GF-D8 (cell line): Measurements from ENCODE around the gene ZSCAN26.
"Not testable (repeated sequence)": the region's sequence is repeated elsewhere in the genome, so short reads cannot be mapped to it uniquely, and the experiment has no call there.

Source experiments
- DNase-seq: peaks from one replicate; lab custom pipeline; 2025; lab: John Stamatoyannopoulos, UW

The ZSCAN26 gene

DNA sequence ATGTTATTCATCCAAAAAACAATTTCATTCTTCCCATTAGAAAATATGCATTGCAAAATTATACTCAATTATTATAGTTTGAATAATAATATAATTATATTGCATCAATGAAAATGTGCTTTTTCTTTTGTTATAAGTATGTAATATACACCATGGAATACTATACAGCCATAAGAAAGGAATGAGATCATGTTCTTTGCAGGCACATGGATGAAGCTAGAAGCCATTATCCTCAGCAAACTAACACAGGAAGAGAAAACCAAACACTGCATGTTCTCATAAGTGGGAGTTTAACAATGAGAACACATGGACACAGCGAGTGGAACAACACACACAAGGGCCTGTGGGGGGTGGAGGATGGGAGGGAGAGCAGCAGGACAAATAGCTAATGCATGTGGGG lies 9.9 kb upstream of the ZSCAN26 start:
- DNase-seq, result no peak

DNA sequence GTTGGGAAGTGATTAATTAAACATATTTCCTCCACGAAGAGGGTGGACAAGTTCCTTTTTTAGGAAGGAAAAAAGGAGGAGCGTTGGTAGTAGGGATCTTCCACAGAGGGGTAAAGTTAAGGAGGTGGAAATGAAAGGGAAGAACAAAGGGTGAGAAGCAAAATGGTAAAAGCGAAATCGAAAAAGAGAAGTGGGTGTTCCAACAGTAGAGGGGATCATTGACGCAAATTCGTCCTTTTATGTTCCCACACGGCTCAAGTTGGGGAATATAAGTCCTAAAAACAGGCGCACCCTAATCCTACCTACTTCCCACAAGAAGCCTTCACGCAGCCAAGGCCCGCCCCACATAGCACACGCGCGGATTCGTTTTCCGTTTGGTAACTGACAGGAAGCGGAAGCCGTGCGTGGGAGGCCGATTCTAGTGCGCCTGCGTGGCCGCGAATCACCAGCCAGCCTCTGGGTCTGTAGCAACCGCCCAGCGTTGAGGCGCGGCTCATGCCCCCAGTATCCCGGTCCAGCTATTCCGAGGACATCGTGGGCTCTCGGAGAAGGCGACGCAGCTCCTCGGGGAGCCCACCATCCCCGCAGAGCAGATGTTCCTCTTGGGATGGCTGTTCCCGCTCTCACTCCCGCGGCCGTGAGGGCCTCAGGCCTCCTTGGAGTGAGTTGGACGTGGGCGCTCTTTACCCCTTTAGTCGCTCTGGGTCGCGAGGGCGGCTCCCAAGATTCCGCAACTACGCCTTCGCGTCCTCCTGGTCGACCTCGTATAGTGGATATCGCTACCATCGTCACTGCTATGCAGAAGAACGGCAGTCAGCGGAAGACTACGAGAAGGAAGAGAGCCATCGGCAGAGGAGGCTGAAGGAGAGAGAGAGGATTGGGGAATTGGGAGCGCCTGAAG lies 7.8 kb upstream of the ZSCAN26 start, which contains the start of gene NKAPL:
Gene NKAPL, plus strand, starts transcription at position 421 of the 901 bp plus-strand sequence. Its CDS starts 75 bp downstream, at position 496.
- DNase-seq, result no peak

DNA sequence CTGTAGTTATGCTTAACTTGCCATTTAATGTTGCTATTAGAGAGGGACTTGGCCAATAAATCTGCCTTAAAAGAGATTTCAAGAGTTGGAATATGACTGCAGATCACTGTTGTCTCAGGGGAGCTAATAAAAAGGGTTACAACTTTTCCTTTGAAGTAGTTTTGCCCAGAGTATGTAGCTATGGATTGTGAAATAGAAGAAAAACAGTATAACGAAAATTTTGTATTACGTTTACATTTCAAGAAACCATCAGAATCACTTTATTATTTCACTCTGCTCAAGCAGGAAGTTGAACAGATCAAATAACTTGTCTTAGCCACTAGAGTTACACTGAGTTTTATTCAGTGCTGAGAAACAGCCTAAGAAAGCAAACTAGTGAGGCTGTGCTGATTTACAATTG lies 3.0 kb upstream of the ZSCAN26 start:
- DNase-seq, result no peak

DNA sequence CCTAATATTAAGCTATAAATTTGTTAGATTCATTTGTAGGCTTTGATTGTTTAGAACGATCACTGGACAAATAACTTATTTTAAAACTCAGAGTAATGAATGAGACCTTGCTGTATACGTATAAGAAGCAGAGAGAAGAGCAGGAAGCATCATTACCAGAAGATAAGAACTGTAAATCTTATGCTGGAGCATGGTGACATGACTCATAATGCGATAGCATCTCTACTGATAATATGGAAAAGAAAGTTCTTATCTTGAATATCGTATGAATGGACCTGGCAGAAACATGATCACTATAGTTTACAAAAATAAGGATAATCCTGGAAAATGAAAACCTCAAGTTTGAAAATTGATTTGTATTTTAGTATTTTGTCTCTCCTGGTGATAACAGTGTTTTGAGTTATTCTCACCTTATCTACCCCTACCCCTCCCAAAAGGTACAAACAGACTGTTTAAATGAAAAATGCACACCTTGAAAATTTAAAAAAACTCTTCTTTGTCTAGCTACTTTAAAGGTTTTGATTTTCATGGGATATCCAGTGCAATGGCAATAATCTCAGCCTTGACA lies 2.0 kb upstream of the ZSCAN26 start:
- peak; percentile 3 for DNase-seq

DNA sequence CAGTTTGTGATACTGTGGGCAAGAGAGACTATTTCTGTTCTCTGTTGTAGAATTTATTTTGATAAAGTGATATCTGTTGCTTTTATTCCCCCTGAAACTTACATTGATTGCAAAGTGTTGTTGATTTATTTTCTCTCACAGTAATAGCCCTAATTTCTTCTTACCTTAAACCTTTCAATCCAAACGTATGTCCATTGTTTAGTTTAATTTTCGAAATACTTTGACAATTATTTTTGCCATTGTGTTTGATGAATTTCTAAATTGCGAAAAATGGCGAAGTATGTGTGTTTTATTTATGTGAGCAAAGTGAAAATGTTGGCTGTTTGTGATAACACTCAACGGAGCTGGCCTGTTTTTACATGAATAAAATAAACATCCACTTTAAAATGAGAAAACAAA lies 381 bp upstream of the ZSCAN26 start:
- no peak for DNase-seq

DNA sequence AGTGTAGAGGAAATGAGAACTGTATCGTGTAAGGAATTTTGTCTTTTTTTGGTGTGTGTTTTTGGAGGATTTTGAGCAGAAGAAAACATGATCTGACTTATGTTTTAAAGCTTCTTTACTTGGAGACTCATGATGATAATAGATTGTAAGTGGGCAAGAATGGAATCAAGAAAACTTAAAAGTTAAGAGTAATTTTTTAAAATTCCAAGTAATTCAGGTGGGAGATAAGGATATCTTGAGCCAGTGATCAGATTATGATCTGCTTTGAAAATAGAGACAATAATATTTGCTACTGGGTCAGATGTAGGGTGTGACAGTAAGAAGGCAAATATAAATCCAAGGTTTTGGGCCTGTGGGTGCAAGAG lies 734 bp downstream of the ZSCAN26 start:
- DNase-seq, result no peak

DNA sequence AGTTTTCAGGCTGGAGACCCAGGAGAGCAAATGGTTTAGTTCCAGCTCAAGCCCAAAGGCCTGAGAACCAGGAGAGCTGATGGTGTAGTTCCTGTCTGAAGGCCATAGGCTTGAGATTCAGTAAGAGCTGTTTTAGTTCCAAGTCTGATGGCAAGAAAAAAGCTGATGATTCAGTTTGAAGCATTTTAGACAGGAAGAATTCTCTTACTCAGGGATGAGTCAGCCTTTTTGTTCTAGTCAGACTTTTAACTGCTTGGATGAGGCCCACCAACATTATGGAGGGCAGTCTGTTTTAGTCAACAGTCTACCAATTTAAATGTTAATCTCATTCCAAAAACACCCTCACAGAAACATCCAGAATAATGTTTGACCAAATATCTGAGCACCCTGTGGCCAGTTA lies 2.5 kb downstream of the ZSCAN26 start:
- DNase-seq, result no peak

DNA sequence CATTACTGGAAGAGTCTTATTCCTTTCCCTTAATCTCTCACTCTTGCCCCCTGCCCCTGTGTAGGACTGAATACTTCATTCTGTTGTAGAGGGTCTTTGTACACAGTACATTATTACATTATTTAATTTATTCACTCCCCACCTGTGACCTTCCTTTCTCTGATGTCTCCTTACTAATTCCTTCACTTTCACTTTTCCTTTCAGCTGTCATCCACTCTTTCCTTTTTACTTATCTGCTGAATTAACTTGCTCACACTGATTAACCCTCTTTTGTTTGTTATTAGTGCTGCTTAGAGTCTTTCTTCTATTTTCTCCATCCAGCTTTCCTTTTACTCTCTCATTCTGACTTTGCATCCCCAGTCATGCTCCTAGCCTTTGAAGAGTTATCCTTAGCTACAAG lies 7.9 kb downstream of the ZSCAN26 start:
- no peak for DNase-seq

DNA sequence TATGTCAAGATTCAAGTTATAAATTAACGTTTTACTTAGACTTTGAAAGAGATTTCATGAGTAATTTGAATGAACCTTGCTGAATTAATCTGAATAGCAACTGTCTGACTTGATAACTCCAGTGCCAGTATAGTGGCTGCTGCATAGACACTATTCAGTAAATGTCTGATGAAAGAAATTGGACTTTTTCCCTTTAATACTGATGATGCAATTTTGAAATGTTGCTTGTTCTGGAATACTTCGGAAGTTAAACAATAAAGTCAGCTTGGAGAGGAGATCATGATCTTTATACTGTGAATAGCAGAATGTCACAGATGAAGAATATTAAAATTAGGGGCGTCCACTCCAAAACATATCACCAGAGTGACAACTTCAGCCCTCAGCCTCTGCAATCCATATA lies 10.8 kb downstream of the ZSCAN26 start:
- DNase-seq, result no peak

DNA sequence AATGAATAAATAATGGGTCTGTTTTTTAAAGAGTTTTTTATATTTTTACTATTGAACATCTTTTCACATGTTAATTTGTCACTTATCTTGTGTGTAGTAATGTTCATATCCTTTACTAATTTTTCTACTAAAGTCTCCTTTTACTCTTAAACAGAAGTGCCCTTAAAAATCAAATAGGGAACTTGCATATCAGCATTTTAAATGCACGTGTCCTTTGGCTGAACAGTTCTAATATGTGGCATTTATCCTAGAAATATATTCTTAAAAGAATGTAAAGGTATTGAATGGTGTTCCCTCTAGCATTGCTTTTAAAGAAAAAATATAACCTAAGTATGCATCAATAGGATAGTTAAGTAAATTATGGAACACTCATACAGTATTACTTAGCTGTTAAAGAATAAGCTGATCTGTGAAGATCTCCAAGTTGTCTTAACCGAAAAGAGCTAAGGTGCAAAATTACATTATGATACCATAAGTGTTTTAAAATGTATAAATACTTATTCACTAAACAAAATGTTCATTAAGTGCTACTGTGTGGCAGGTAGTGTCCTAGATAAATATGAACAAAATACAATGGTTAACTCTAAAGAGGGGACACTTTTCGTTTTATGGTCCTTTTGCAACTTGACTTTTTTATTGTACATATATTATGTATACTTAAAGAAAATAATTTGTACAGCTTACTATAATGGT lies 13.8 kb downstream of the ZSCAN26 start:
- no peak for DNase-seq

DNA sequence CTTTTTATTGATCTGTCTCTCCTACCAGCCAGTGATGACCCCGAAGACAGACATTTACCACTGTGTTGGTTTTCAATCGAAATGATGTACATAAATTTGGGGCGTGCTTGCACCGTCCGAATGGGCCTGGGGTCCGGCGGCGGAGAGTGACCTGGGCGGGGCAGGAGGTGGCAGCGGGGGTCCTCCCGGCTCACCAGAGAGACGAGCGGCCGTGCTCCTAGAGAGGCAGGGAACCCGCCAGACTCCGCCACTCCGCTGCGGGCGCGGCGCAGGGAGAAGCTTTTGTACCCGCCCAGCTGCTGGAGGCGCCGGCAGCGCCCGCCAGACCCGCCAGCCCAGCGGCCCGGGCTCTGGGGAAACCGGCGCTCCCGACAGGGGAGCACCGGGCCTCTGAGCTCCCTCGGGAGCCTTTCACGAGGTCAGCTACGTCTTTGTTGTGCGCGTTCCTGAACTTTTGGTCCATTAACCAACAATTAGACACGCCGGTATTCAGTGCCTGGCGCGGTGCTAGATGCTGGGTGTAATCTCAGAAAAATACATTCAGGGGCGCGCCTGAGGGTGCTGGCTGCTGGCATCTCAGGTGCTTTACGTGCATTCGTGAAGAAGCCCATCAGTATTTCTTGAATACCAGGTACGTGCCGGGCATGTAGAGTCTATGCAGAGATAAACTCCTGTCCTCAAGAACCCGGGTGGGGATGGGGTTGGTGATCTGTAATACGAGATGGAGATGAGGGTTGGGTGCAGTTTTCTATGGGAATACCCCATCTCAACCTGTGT lies 14.5 kb downstream of the ZSCAN26 start, which contains the start of gene PGBD1:
Gene PGBD1, plus strand, starts transcription at position 285 of the 777 bp plus-strand sequence. CDS start 2,242 bp downstream, outside the sequence.
- peak; percentile 41 for DNase-seq

DNA sequence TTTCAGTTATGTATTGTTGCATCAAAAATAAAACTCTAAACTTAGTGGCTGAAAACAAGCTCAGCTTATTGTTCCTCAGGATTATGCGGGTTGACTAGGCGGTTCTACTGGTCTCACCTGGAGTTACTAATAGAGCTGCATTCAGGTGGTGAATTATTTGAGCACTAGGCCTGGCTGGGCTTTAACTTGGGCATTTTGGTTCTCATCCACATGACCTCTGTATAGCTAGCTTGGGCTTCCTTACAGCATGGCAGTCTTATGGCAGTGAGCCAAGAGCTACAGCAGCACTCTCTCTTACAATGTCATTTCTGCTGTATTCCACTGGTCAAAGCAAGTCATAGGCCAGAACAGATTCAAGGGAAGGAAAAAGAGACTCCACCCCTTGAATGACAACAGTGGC lies 16.0 kb downstream of the ZSCAN26 start:
- no peak for DNase-seq

DNA sequence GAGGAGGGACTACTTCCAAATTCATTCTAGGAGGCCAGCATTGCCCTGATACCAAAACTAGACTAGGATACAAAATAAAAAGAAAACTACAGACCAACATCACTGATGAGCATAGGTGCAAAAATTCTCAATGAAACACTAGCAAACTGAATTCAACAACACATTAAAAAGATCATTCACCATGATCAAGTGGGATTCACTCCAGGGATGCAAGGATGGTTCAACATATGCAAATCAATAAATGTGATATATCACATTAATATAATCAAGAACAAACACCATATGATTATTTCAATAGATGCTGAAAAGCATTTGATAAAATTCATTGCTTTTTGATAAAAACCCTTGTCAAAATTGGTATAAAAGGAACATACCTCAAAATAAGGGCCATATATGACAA lies 24.6 kb downstream of the ZSCAN26 start:
- no peak for DNase-seq

DNA sequence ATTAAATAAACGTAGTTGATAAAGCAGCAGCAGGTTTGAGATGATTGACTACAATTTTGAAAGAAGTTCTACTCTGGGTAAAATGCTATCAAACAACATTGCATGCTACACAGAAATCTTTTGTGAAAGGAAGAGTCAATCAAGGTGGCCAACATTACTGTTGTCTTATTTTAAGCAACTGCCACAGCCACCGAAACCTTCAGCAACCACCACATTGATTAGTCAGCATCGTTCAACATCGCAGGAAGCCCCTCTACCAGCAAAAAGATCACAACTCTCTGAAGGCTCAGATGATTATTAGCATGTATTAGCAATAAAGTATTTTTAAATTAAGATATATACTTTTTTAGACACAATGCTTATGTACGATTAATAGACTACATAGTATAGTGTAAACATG lies 28.4 kb downstream of the ZSCAN26 start:
- DNase-seq, result no peak

DNA sequence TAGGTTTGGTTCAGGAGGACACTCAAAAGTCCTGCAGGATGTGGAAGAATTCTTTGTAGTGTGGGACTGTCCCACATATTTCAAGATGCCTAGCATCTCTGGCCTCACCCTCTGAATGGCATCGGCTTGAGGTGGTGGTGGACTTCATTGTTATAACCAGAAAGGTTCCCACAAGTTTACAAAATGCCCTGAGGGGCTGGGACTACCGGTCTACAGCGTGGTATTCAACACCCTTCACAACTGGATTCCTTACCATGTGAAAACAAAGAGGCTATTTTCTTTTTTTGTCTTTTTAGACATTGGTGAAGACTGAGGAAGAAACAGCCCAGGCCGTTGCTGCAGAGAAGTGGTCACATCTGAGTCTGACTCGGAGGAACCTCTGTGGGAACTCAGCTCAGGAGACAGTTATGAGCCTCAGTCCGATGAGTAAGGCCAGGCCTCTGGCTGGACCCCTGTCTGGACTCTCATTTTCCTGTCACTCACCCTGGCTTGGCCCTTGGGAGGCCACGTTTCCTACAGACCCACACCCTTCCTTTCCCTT lies 29.6 kb downstream of the ZSCAN26 start:
- no peak for DNase-seq

DNA sequence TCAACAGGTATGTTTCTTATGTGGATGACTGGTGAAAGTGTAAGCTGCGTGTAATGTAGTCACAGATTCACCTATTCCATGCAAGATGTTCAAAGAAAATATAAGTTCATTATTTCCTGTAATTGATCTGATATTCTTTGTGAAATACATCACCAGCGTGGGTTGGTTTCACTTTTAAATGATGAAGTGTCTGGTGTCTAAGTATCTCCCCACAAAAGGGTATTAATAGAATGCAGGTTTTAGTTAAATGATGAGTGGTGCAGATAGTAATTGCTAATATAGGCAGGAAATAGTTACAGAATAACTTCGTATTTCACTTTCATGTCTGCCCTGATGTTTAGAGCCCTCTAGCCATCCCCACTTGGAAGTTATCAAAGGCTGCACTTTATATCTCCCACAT lies 36.6 kb downstream of the ZSCAN26 start:
- DNase-seq, result no peak

DNA sequence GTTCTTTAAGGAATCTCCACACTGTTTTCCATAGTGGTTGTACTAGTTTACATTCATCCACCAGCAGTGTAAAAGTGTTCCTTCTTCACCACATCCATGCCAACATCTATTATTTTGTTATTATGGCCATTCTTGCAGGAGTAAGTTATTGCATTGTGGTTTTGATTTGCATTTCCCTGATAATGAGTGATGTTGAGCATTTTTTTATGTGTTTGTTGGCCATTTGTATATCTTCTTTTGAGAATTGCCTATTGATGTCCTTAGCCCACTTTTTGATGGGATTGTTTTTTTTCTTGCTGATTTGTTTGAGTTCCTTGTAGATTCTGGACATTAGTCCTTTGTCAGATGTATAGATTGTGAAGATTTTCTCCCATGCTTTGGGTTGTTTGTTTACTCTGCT lies 39.4 kb downstream of the ZSCAN26 start:
- not testable (repeated sequence) for DNase-seq

DNA sequence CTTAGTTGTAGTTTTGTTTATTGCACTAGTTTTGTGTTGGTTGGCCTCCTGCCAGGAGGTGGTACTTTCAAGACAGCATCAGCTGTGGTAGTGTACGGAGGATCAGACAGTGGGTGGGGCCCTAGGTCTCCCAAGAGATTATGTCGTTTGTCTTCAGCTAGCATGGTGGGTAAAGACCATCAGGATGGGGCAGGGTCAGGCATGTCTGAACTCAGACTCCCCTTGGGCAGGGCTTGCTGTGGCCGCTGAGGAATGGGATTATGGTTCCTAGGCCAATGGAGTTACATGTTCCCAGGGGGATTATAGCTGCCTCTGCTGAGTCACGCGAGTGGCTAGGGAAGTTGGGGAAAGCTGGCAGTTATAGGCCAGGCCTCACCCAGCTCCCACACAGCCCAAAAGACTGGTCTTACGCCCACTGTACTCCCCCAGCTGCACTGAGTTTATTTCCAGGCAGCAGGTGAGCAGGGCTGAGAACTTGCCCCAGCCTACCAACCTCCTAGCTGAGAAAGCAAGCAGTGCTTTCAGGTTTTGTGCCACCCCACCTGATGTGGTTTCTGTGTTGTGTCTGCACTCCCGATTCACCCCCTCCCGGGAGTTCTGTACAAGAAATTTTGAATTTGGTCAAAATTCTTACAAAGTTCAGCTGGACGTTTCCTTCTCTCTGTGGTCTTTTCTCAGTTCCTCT lies 44.3 kb downstream of the ZSCAN26 start:
- DNase-seq, result no peak

DNA sequence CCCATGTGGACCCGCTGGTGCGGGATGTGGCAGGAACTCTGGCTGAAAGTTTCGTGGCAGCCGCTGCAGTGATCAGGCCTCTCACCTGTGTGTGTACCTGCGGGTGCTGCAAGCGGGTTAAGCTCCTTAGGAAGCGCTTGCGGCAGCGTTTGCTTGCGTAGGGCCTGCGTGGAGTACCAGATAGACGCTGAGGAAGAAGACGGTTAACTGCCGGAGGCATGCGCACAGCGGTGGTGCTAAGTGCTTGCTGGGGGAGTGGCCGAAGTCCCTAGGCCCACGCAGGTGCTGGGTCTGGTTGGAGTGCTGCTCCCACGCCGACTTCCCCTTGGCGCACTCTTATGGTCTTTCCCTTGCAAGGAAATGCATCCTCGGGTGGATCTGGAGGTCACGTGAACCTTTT lies 46.0 kb downstream of the ZSCAN26 start:
- DNase-seq, result no peak

DNA sequence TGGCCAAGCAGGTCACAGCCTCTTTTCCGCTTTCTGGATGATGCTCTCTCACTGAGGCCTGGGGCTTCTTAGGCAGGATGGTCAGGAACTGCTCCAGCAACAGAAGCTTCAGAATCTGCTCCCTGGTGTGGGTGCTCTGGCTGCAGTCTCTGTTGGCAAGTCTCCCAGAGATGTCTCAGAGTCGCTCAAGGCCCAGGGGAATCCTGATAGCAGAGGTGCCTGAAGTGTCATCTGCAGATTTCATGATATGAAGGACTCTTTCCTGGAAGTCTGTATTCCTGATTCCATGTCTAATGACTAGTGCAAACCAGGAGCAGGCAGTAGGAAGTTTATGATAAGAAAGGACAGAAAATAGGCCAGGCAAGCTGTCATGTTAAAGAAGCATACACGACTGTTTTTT lies 48.7 kb downstream of the ZSCAN26 start:
- DNase-seq, result no peak

DNA sequence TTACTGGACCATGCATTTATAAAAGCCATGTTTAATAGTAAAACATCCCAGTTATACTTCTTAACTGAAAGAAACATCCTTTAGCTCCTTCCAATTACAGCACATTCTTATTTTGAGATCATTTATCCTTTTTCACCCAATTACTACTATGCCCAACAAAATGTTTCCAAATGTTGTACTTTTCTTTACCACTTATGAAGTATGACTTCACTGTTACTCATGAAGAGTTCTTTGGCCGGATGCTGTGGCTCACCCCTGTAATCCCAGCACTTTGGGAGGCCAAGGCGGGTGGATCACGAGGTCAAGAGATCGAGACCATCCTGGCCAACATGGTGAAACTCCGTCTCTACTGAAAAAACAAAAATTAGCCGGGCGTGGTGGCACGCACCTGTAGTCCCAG lies 50.9 kb downstream of the ZSCAN26 start:
- DNase-seq, result not testable (repeated sequence)
